ENCODE data around the gene AMPD3. TPM values are rescaled to one million over a fixed set of nuclear protein-coding genes. Genes with fewer than 3 reads are reported as not detected.

AMPD3 gene
- total RNA-seq, 1 donor from 2014 or later: 6.8 TPM

GRCh38 chr11:10528121-10528520 is 73.1 kb downstream of the AMPD3 start:
- no peak for TF ChIP-seq CTCF (IDR thresholded peaks at IDR 0.05; ENCODE audit: unreplicated experiment)
- no peak for DNase-seq (ENCODE audit: low spot score in 2 of 2, unreplicated experiment in 2 of 2)
- H3K9me3 Mint-ChIP-seq: no peaks in the 10 kb centered on the region
- peaks cover 43% of the 10 kb centered on the region for H3K36me3 Mint-ChIP-seq
- no peaks in the 10 kb centered on the region for H3K27me3 Mint-ChIP-seq (ENCODE audit: low read depth)
- peaks cover 5% of the 10 kb centered on the region for H3K4me1 Mint-ChIP-seq
- H3K4me3 Mint-ChIP-seq: no peak overlapping the region
- peak overlapping the region; percentile 45 for H3K27ac Mint-ChIP-seq

- no peak for DNase-seq (ENCODE audit: low spot score in 2 of 2, unreplicated experiment in 2 of 2)
- H3K36me3 Mint-ChIP-seq: peaks cover 43% of the 10 kb centered on the region
Observed at GRCh38 chr11:10529279-10529678, 74.2 kb downstream of the AMPD3 start.

GRCh38 chr11:10532526-10532925 is 77.5 kb downstream of the AMPD3 start:
- H3K36me3 Mint-ChIP-seq: peaks cover 26% of the 10 kb centered on the region
- no peaks in the 10 kb centered on the region for H3K27me3 Mint-ChIP-seq (ENCODE audit: low read depth)
- H3K9me3 Mint-ChIP-seq: no peaks in the 10 kb centered on the region
- no peak overlapping the region for H3K27ac Mint-ChIP-seq
- H3K4me1 Mint-ChIP-seq: peaks cover 2% of the 10 kb centered on the region
- DNase-seq (ENCODE audit: low spot score in 2 of 2, unreplicated experiment in 2 of 2): no peak
- no peak overlapping the region for H3K4me3 Mint-ChIP-seq
- no peak for TF ChIP-seq CTCF (IDR thresholded peaks at IDR 0.05; ENCODE audit: unreplicated experiment)

More at GRCh38 chr11:10529279-10529678, 74.2 kb downstream of the AMPD3 start:
- no peak overlapping the region for H3K27ac Mint-ChIP-seq
- H3K9me3 Mint-ChIP-seq: no peaks in the 10 kb centered on the region
- H3K27me3 Mint-ChIP-seq (ENCODE audit: low read depth): no peaks in the 10 kb centered on the region
- H3K4me1 Mint-ChIP-seq: peaks cover 5% of the 10 kb centered on the region
- no peak overlapping the region for H3K4me3 Mint-ChIP-seq
- TF ChIP-seq CTCF (IDR thresholded peaks at IDR 0.05; ENCODE audit: unreplicated experiment): no peak

GRCh38 chr11:10533323-10533722 is 78.3 kb downstream of the AMPD3 start:
- no peaks in the 10 kb centered on the region for H3K27me3 Mint-ChIP-seq (ENCODE audit: low read depth)
- no peak overlapping the region for H3K27ac Mint-ChIP-seq
- no peak for DNase-seq (ENCODE audit: low spot score in 2 of 2, unreplicated experiment in 2 of 2)
- no peak for TF ChIP-seq CTCF (IDR thresholded peaks at IDR 0.05; ENCODE audit: unreplicated experiment)
- peaks cover 24% of the 10 kb centered on the region for H3K36me3 Mint-ChIP-seq
- H3K9me3 Mint-ChIP-seq: no peaks in the 10 kb centered on the region
- no peak overlapping the region for H3K4me3 Mint-ChIP-seq
- H3K4me1 Mint-ChIP-seq: no peaks in the 10 kb centered on the region

GRCh38 chr11:10534316-10534715 is 79.3 kb downstream of the AMPD3 start:
- Mint-ChIP-seq H3K4me3 (no peak overlapping the region), H3K36me3 (peaks cover 16% of the 10 kb centered on the region), H3K27me3 (ENCODE audit: low read depth) (no peaks in the 10 kb centered on the region), H3K27ac (no peak overlapping the region), H3K9me3 (no peaks in the 10 kb centered on the region), H3K4me1 (no peaks in the 10 kb centered on the region)
- no peak for TF ChIP-seq CTCF (IDR thresholded peaks at IDR 0.05; ENCODE audit: unreplicated experiment)
- no peak for DNase-seq (ENCODE audit: low spot score in 2 of 2, unreplicated experiment in 2 of 2)

- Mint-ChIP-seq H3K27ac (no peak overlapping the region), H3K4me3 (no peak overlapping the region), H3K36me3 (peaks cover 3% of the 10 kb centered on the region), H3K9me3 (no peaks in the 10 kb centered on the region), H3K4me1 (peaks cover 11% of the 10 kb centered on the region), H3K27me3 (ENCODE audit: low read depth) (no peaks in the 10 kb centered on the region)
- no peak for DNase-seq (ENCODE audit: low spot score in 2 of 2, unreplicated experiment in 2 of 2)
- no peak for TF ChIP-seq CTCF (IDR thresholded peaks at IDR 0.05; ENCODE audit: unreplicated experiment)
Observed at GRCh38 chr11:10537600-10537999, 82.5 kb downstream of the AMPD3 start.

Measured in mesothelial cell of epicardium (in vitro differentiated cells).